ENCODE measurements around the gene BAHD1. TPM values are rescaled to one million over a fixed set of nuclear protein-coding genes. Genes with fewer than 3 reads are reported as not detected.

The BAHD1 gene
- total and polyA plus RNA-seq, 2 donors (not counting 1 experiment from before 2014, with no cell fraction given): 3.3 to 5.6 TPM

- H2AFZ ChIP-seq (ENCODE audit: low read length): no peak overlapping the region
- H3K79me2 ChIP-seq (ENCODE audit: control insufficient read depth, insufficient read depth, low read length): no peaks in the 10 kb centered on the region
- H4K20me1 ChIP-seq (ENCODE audit: control insufficient read depth, extremely low read depth, insufficient read depth, low read length): no peaks in the 10 kb centered on the region
- no peaks in the 10 kb centered on the region for H3K9me3 ChIP-seq (ENCODE audit: control insufficient read depth, insufficient read depth, low read depth, low read length)
- no peaks in the 10 kb centered on the region for H3K4me1 ChIP-seq (ENCODE audit: control insufficient read depth, extremely low read depth, insufficient read depth, low read length)
- no peak overlapping the region for H3K27ac ChIP-seq (ENCODE audit: insufficient read depth, low read length)
- DNase-seq (ENCODE audit: low read depth in 2 of 2): peak; percentile 32 to 39
- no peak overlapping the region for H3K9ac ChIP-seq (ENCODE audit: insufficient read depth, low read length)
- TF ChIP-seq, protein P1, sequence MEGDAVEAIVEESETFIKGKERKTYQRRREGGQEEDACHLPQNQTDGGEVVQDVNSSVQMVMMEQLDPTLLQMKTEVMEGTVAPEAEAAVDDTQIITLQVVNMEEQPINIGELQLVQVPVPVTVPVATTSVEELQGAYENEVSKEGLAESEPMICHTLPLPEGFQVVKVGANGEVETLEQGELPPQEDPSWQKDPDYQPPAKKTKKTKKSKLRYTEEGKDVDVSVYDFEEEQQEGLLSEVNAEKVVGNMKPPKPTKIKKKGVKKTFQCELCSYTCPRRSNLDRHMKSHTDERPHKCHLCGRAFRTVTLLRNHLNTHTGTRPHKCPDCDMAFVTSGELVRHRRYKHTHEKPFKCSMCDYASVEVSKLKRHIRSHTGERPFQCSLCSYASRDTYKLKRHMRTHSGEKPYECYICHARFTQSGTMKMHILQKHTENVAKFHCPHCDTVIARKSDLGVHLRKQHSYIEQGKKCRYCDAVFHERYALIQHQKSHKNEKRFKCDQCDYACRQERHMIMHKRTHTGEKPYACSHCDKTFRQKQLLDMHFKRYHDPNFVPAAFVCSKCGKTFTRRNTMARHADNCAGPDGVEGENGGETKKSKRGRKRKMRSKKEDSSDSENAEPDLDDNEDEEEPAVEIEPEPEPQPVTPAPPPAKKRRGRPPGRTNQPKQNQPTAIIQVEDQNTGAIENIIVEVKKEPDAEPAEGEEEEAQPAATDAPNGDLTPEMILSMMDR (conservative IDR thresholded peaks at IDR 0.05 in 1 of 2, IDR thresholded peaks at IDR 0.05 in 1 of 2; ENCODE audit: low read depth in 1 of 2, low read length in 2 of 2): no peak
- no peak for TF ChIP-seq EZH2 (IDR thresholded peaks at IDR 0.05; ENCODE audit: low read length, missing control alignments)
- no peaks in the 10 kb centered on the region for H3K36me3 ChIP-seq (ENCODE audit: control insufficient read depth, insufficient read depth, low read length)
- no peak overlapping the region for H3K4me2 ChIP-seq (ENCODE audit: extremely low read depth, insufficient read depth, low read length)
- no peak overlapping the region for H3K4me3 ChIP-seq (replicated peaks in 1 of 4; ENCODE audit: control extremely low read depth in 1 of 4, insufficient read depth in 1 of 4, low read depth in 3 of 4, low read length in 4 of 4)
- peaks cover 36% of the 10 kb centered on the region for H3K27me3 ChIP-seq (ENCODE audit: control insufficient read depth, insufficient read depth, low read length)
Observed at GRCh38 chr15:40430271-40430805, 10.4 kb upstream of the BAHD1 start.

DNA sequence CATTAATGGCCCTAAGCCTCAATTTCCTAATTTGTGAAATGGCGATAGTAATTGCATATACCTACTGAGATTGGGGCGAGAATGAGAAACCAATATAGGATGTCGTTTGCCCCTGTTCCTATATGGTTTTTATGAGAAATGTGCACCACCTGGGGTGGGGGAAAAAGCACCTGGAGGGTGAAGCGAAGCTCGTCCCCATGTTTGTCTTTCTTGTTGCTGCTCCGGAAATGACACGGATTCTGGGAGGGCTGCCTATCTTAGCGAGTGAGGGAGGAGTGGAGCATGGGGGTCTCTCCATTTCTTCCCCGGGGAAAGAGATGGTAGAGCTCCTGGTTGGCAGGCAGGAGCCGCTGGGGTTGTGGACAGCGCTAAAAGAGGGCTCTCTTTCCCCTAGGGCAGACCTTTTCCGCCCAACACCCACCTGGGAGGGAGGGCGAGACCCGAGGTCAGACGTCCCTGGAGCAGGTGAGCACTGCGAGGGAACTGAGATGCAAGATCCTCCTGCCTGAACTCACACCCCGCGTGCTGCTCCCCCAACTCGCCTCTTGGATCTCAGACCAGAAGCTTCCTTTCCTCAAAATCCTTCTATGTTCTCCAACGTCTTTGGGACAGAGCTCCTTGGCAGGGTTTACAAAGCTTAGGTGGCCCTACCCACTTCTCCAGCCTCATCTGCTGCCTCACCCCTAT, 5.6 kb upstream of the BAHD1 start:
- Histone ChIP-seq H3K9me3 (ENCODE audit: control insufficient read depth, insufficient read depth, low read depth, low read length) (no peaks in the 10 kb centered on the region), H3K4me2 (ENCODE audit: extremely low read depth, insufficient read depth, low read length) (no peak overlapping the region), H3K9ac (ENCODE audit: insufficient read depth, low read length) (no peak overlapping the region), H3K27ac (ENCODE audit: insufficient read depth, low read length) (no peak overlapping the region), H4K20me1 (ENCODE audit: control insufficient read depth, extremely low read depth, insufficient read depth, low read length) (no peaks in the 10 kb centered on the region), H3K27me3 (ENCODE audit: control insufficient read depth, insufficient read depth, low read length) (peaks cover 74% of the 10 kb centered on the region), H3K4me3 (replicated peaks in 1 of 4; ENCODE audit: control extremely low read depth in 1 of 4, insufficient read depth in 1 of 4, low read depth in 3 of 4, low read length in 4 of 4) (no peak overlapping the region), H3K79me2 (ENCODE audit: control insufficient read depth, insufficient read depth, low read length) (no peaks in the 10 kb centered on the region), H3K4me1 (ENCODE audit: control insufficient read depth, extremely low read depth, insufficient read depth, low read length) (peaks cover 4% of the 10 kb centered on the region), H2AFZ (ENCODE audit: low read length) (no peak overlapping the region), H3K36me3 (ENCODE audit: control insufficient read depth, insufficient read depth, low read length) (no peaks in the 10 kb centered on the region)
- TF ChIP-seq, protein P1 (conservative IDR thresholded peaks at IDR 0.05 in 1 of 2, IDR thresholded peaks at IDR 0.05 in 1 of 2; ENCODE audit: low read depth in 1 of 2, low read length in 2 of 2): no peak
- TF ChIP-seq EZH2 (IDR thresholded peaks at IDR 0.05; ENCODE audit: low read length, missing control alignments): no peak
- DNase-seq (ENCODE audit: low read depth in 2 of 2): no peak

GRCh38 chr15:40435710-40436089, 5.1 kb upstream of the BAHD1 start:
- Histone ChIP-seq H3K27me3 (ENCODE audit: control insufficient read depth, insufficient read depth, low read length) (peaks cover 75% of the 10 kb centered on the region), H3K9ac (ENCODE audit: insufficient read depth, low read length) (no peak overlapping the region), H3K27ac (ENCODE audit: insufficient read depth, low read length) (no peak overlapping the region), H2AFZ (ENCODE audit: low read length) (no peak overlapping the region), H3K36me3 (ENCODE audit: control insufficient read depth, insufficient read depth, low read length) (no peaks in the 10 kb centered on the region), H3K4me1 (ENCODE audit: control insufficient read depth, extremely low read depth, insufficient read depth, low read length) (peaks cover 6% of the 10 kb centered on the region), H3K4me3 (replicated peaks in 1 of 4; ENCODE audit: control extremely low read depth in 1 of 4, insufficient read depth in 1 of 4, low read depth in 3 of 4, low read length in 4 of 4) (peak overlapping the region in 1 of 4 experiments; percentile 50), H4K20me1 (ENCODE audit: control insufficient read depth, extremely low read depth, insufficient read depth, low read length) (no peaks in the 10 kb centered on the region), H3K4me2 (ENCODE audit: extremely low read depth, insufficient read depth, low read length) (no peak overlapping the region), H3K79me2 (ENCODE audit: control insufficient read depth, insufficient read depth, low read length) (no peaks in the 10 kb centered on the region), H3K9me3 (ENCODE audit: control insufficient read depth, insufficient read depth, low read depth, low read length) (no peaks in the 10 kb centered on the region)
- TF ChIP-seq, protein P1 (conservative IDR thresholded peaks at IDR 0.05 in 1 of 2, IDR thresholded peaks at IDR 0.05 in 1 of 2; ENCODE audit: low read depth in 1 of 2, low read length in 2 of 2): no peak
- peak; percentile 88 for TF ChIP-seq EZH2 (IDR thresholded peaks at IDR 0.05; ENCODE audit: low read length, missing control alignments)
- DNase-seq (ENCODE audit: low read depth in 2 of 2): no peak

All from fibroblast of lung (primary cell).